CD14-positive monocyte (primary cell): ENCODE measurements around the gene THRSP. TPM values are rescaled to one million over a fixed set of nuclear protein-coding genes. Genes with fewer than 3 reads are reported as not detected.

Source experiments
- DNase-seq, 3 donors: peaks; one replicate each; pipeline ENCODE4 v3.0.0-alpha.2; 2011 to 2022
- H2AFZ ChIP-seq: 2 replicates; pipeline ENCODE4 v1.6.0; 2012; ENCODE audit warnings: mild to moderate bottlenecking, low read depth, low read length, inconsistent platforms; ENCODE audit not compliant: insufficient read depth, poor library complexity, severe bottlenecking
- H3K27ac ChIP-seq, 2 donors: 1 replicate in 1 of 2; 2 replicates in 1 of 2; pipeline ENCODE4 v1.5.1; 2012 to 2013; ENCODE audit warnings: low read length in 2 of 2, control low read depth in 1 of 2, inconsistent platforms in 1 of 2, low read depth in 1 of 2, mild to moderate bottlenecking in 1 of 2
- H3K27me3 ChIP-seq, 2 donors: one replicate each; pipeline versions ENCODE4 v1.6.0 to v1.6.1; 2011 to 2013; ENCODE audit warnings: low read length in 2 of 2; ENCODE audit not compliant: control insufficient read depth in 2 of 2, insufficient read depth in 2 of 2
- H3K36me3 ChIP-seq, 2 donors: replicated peaks in 1 of 2; 1 replicate in 1 of 2; 2 replicates in 1 of 2; pipeline versions ENCODE4 v1.5.1 to v1.6.1; 2012 to 2013; ENCODE audit warnings: low read length in 2 of 2, control low read depth in 1 of 2, inconsistent platforms in 1 of 2, mild to moderate bottlenecking in 1 of 2; ENCODE audit not compliant: insufficient read depth in 2 of 2, control insufficient read depth in 1 of 2
- H3K4me1 ChIP-seq, 2 donors: 1 replicate in 1 of 2; 2 replicates in 1 of 2; pipeline versions ENCODE4 v1.5.1 to v1.6.1; 2012 to 2013; ENCODE audit warnings: low read length in 2 of 2, control low read depth in 1 of 2, inconsistent platforms in 1 of 2, mild to moderate bottlenecking in 1 of 2, moderate library complexity in 1 of 2; ENCODE audit not compliant: insufficient read depth in 2 of 2, control insufficient read depth in 1 of 2
- H3K4me2 ChIP-seq: replicated peaks from 2 replicates; pipeline ENCODE3; 2012; ENCODE audit warnings: low read length, moderate library complexity, mild to moderate bottlenecking; ENCODE audit not compliant: poor library complexity, severe bottlenecking; ENCODE audit errors: extremely low read depth
- H3K4me3 ChIP-seq, 3 experiments: fragments of 200-600 bp in 1 of 3; sonication (generic) in 1 of 3; replicated peaks in 1 of 3; 1 replicate in 2 of 3; 2 replicates in 1 of 3; pipeline ENCODE4 v1.5.1; 2011 to 2013; ENCODE audit warnings: low read length in 3 of 3, mild to moderate bottlenecking in 3 of 3, control low read depth in 2 of 3, low read depth in 2 of 3, inconsistent platforms in 1 of 3, moderate library complexity in 1 of 3
- H3K79me2 ChIP-seq: 2 replicates; pipeline ENCODE4 v1.6.0; 2012; ENCODE audit warnings: mild to moderate bottlenecking, control low read depth, inconsistent platforms, low read length, moderate library complexity; ENCODE audit not compliant: insufficient read depth
- H3K9ac ChIP-seq: 2 replicates; pipeline ENCODE4 v1.6.0; 2017; ENCODE audit warnings: low read length, mild to moderate bottlenecking; ENCODE audit not compliant: insufficient read depth, poor library complexity, severe bottlenecking
- H3K9me3 ChIP-seq, 2 donors: replicated peaks in 1 of 2; 1 replicate in 1 of 2; 2 replicates in 1 of 2; pipeline versions ENCODE4 v1.5.1 to v1.6.1; 2012 to 2013; ENCODE audit warnings: low read length in 2 of 2, control low read depth in 1 of 2; ENCODE audit not compliant: control insufficient read depth in 1 of 2, insufficient read depth in 1 of 2
- H4K20me1 ChIP-seq: 2 replicates; pipeline ENCODE4 v1.6.0; 2012; ENCODE audit warnings: mild to moderate bottlenecking, low read length, control low read depth, moderate library complexity; ENCODE audit not compliant: insufficient read depth
- H3K27ac Mint-ChIP-seq, 7 donors: one replicate each; pipeline ENCODE4 v1.8.0; 2020; ENCODE audit warnings: mild to moderate bottlenecking in 7 of 7, mixed read lengths in 7 of 7, moderate library complexity in 6 of 7, inconsistent platforms in 2 of 7
- H3K27me3 Mint-ChIP-seq, 3 donors: one replicate each; pipeline ENCODE4 v1.8.0; 2021 to 2022; ENCODE audit warnings: low read depth in 3 of 3, mild to moderate bottlenecking in 3 of 3, mixed read lengths in 3 of 3, moderate library complexity in 3 of 3, inconsistent platforms in 1 of 3
- H3K36me3 Mint-ChIP-seq, 2 donors: one replicate each; pipeline ENCODE4 v1.8.0; 2020; ENCODE audit warnings: mixed read lengths in 2 of 2, inconsistent platforms in 1 of 2, mild to moderate bottlenecking in 1 of 2
- H3K4me1 Mint-ChIP-seq: one replicate; pipeline ENCODE4 v1.8.0; 2020; ENCODE audit warnings: mild to moderate bottlenecking, mixed read lengths
- H3K4me3 Mint-ChIP-seq, 2 donors: one replicate each; pipeline ENCODE4 v1.8.0; 2020; ENCODE audit warnings: mild to moderate bottlenecking in 2 of 2, mixed read lengths in 2 of 2, moderate library complexity in 1 of 2
- H3K9me3 Mint-ChIP-seq, 7 donors: one replicate each; pipeline ENCODE4 v1.8.0; 2020 to 2022; ENCODE audit warnings: mixed read lengths in 7 of 7, mild to moderate bottlenecking in 6 of 7, moderate library complexity in 6 of 7, inconsistent platforms in 2 of 7
- WGBS: methylation state at CpG from one replicate; pipeline ENCODE4 v1.1.5; 2013; ENCODE audit warnings: missing lambda C conversion rate; ENCODE audit not compliant: insufficient coverage; 5-methylcytosine and 5-hydroxymethylcytosine counted together
- intact Hi-C, 2 donors: fragments of 100-400 bp; cut with micrococcal nuclease; formaldehyde crosslinking; loops; one replicate each; pipeline versions ENCODE4 v1.15.0 to v1.15.1; 2023
- polyA plus RNA-seq, 3 donors: library from polyadenylated mRNA; depleted of rRNA in 1 of 3; unstranded in 2 of 3; stranded (reverse) in 1 of 3; fragments of 300-500 nt in 2 of 3; fragments of >200 nt in 1 of 3; fragmentation: Illumina TruSeq in 2 of 3; gene quantifications; 1 replicate in 2 of 3; 2 replicates in 1 of 3; pipeline ENCODE4 v1.2.3, GENCODE V29; 2012 to 2021
- TF ChIP-seq, protein P1 (sequence below): fragments of 200-600 bp; IDR thresholded peaks from one replicate; pipeline ENCODE4 v1.8.0; 2022; ENCODE audit warnings: antibody characterized with exemption, mild to moderate bottlenecking

The THRSP gene
- polyA plus RNA-seq, 3 donors, result not detected

DNA sequence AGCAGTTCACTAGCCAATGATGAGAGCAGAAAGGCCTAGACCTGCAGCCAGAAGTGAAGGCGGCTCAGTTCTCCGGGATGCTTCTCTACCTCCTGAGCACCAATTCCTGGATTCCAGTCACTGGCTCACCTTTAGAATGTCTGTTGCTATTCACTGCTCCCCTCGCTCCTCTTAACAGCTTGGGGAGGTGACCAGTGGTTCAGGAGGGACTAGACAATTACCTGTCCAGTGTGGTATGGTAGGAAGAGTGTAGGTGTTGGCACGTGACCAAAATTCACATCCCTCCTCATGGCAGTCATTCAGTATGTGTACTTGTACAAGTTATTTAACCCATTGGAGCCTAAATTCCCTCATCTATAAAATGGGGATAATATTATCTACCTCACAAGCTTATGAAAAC, 4.0 kb downstream of the THRSP start:
- peaks cover 41 to 52% of the 10 kb centered on the region in 2 donors for H3K36me3 ChIP-seq
- H3K36me3 Mint-ChIP-seq, result peaks cover 46 to 54% of the 10 kb centered on the region in 2 donors
- H3K27ac Mint-ChIP-seq, result no peak overlapping the region
- H3K27ac ChIP-seq, result no peak overlapping the region
- no peak overlapping the region for H3K4me3 ChIP-seq
- no peak overlapping the region for H2AFZ ChIP-seq
- peaks cover 0 to 1% (median 0%) of the 10 kb centered on the region in 3 donors for H3K27me3 Mint-ChIP-seq
- DNase-seq, result no peak
- TF ChIP-seq, protein P1, sequence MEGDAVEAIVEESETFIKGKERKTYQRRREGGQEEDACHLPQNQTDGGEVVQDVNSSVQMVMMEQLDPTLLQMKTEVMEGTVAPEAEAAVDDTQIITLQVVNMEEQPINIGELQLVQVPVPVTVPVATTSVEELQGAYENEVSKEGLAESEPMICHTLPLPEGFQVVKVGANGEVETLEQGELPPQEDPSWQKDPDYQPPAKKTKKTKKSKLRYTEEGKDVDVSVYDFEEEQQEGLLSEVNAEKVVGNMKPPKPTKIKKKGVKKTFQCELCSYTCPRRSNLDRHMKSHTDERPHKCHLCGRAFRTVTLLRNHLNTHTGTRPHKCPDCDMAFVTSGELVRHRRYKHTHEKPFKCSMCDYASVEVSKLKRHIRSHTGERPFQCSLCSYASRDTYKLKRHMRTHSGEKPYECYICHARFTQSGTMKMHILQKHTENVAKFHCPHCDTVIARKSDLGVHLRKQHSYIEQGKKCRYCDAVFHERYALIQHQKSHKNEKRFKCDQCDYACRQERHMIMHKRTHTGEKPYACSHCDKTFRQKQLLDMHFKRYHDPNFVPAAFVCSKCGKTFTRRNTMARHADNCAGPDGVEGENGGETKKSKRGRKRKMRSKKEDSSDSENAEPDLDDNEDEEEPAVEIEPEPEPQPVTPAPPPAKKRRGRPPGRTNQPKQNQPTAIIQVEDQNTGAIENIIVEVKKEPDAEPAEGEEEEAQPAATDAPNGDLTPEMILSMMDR, result no peak
- 100% methylated on average over 2 of the region's 4 CpGs for WGBS
- no peaks in the 10 kb centered on the region for H3K9me3 ChIP-seq
- no peaks in the 10 kb centered on the region for H3K4me1 ChIP-seq
- H3K9me3 Mint-ChIP-seq, result no peaks in the 10 kb centered on the region
- H3K9ac ChIP-seq, result no peak overlapping the region
- intact Hi-C loops, result no loop called here
- H4K20me1 ChIP-seq, result peaks cover 8% of the 10 kb centered on the region
- H3K79me2 ChIP-seq, result peaks cover 5% of the 10 kb centered on the region
- H3K4me2 ChIP-seq, result no peak overlapping the region
- H3K4me3 Mint-ChIP-seq, result no peak overlapping the region
- peaks cover 8% of the 10 kb centered on the region for H3K4me1 Mint-ChIP-seq
- H3K27me3 ChIP-seq, result no peaks in the 10 kb centered on the region

DNA sequence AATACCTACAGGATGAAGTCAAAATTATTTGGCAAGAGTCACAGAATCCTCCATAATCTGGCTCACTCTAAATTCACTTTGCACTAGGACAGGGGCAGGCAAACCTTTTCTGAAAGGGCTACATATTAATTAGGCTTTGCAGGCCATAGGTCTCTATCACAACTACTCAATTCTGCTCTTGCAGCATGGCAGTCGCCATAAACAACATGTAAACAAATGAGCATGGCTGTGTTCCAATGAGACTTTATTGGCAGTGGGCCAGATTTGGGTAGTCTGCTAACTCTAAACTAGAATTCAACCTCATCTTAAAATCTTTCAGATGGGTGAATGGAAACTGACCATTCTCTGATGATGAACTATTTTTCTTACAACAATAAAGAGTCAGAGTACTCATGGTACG, 5.8 kb downstream of the THRSP start:
- peaks cover 11% of the 10 kb centered on the region for H3K4me1 Mint-ChIP-seq

More for the DNA sequence above, 5.8 kb downstream of the THRSP start:
- no peak overlapping the region for H3K4me2 ChIP-seq
- Mint-ChIP-seq H3K4me3 (no peak overlapping the region), H3K27me3 (peaks cover 0 to 1% (median 0%) of the 10 kb centered on the region in 3 donors), H3K36me3 (peaks cover 46 to 58% of the 10 kb centered on the region in 2 donors), H3K9me3 (no peaks in the 10 kb centered on the region), H3K27ac (no peak overlapping the region)
- H3K4me3 ChIP-seq, result no peak overlapping the region
- peaks cover 23% of the 10 kb centered on the region for H3K79me2 ChIP-seq
- no peaks in the 10 kb centered on the region for H3K27me3 ChIP-seq
- no peak overlapping the region for H3K27ac ChIP-seq
- no peak for DNase-seq
- no peak overlapping the region for H3K9ac ChIP-seq
- peaks cover 25% of the 10 kb centered on the region for H4K20me1 ChIP-seq
- TF ChIP-seq, protein P1, result no peak
- H3K9me3 ChIP-seq, result no peaks in the 10 kb centered on the region
- WGBS, result no CpG with 5 or more reads among the region's 2 CpGs
- H3K36me3 ChIP-seq, result peaks cover 44 to 56% of the 10 kb centered on the region in 2 donors
- intact Hi-C loops, result no loop called here
- H3K4me1 ChIP-seq, result no peaks in the 10 kb centered on the region
- no peak overlapping the region for H2AFZ ChIP-seq
